Tracheal epithelial cell (primary cell): ENCODE measurements around the gene DHRS11. TPM values are rescaled to one million over a fixed set of nuclear protein-coding genes. Genes with fewer than 3 reads are reported as not detected.

ENCODE experiments used
- total RNA-seq: library from RNA; depleted of rRNA; stranded (reverse); fragments of >200 nt; gene quantifications from 2 replicates; pipeline ENCODE4 v1.2.1, GENCODE V29; 2014

DHRS11 gene, protein sequence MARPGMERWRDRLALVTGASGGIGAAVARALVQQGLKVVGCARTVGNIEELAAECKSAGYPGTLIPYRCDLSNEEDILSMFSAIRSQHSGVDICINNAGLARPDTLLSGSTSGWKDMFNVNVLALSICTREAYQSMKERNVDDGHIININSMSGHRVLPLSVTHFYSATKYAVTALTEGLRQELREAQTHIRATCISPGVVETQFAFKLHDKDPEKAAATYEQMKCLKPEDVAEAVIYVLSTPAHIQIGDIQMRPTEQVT
- 1.7 and 7.2 TPM in 2 replicates for total RNA-seq

GRCh38 chr17:36591434-36592315 lies at the start of gene DHRS11:
Gene DHRS11 (plus strand): TSS chr17:36591879. CDS start chr17:36592010, 131 bp downstream.

GRCh38 chr17:36544307-36545076 lies 47.2 kb upstream of the DHRS11 start, which contains the start of gene GGNBP2:
Gene GGNBP2 (plus strand): TSS chr17:36544919. CDS start chr17:36545725, 806 bp downstream.

DNA sequence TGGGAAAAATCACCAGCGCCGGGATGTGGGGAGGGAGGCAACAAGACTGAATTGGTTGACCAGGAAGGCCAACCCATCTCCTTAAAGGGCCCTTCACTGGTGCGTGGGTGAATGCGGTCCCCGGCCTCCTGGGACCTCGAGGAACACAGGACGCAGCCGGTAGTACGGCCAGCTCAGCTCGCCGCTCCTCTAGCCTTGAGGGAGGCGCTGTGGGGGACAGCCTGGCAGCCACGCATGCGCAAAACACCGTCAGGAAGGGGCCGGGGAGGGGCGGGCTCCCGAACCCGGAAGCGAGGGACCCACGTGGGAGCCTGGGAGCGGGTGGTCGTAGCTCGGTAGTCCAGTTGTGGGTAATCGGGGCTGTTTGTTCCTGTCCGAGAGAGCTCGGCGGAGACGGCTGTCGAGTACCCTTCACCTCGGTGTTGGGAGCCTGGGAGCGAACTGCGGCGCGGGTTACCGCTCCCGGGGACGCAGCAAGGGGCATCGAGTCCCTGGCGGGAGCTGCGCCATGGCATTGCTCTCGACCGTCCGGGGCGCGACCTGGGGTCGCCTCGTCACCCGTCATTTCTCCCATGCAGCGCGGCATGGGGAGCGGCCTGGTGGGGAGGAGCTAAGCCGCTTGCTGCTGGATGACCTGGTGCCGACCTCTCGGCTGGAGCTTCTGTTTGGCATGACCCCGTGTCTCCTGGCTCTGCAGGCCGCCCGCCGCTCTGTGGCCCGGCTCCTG lies 9.8 kb downstream of the DHRS11 start, which contains the start of gene MRM1:
Gene MRM1, plus strand, starts transcription at position 281 of the 727 bp plus-strand sequence. Its CDS starts 228 bp downstream, at position 509.

Other genes with a start within 250 kb of the DHRS11 start
- gene TBC1D3H, start 203.4 kb upstream of the DHRS11 start, total RNA-seq = not detected in 2 replicates
- gene ZNHIT3, start 105.2 kb upstream of the DHRS11 start, total RNA-seq = 19.8 and 32.6 TPM in 2 replicates
- 96.8 and 102 TPM in 2 replicates for gene MYO19, start 57.0 kb upstream of the DHRS11 start, total RNA-seq
- gene PIGW, start 56.9 kb upstream of the DHRS11 start, total RNA-seq = 5.3 and 10.2 TPM in 2 replicates
- 35.7 and 44.3 TPM in 2 replicates for gene GGNBP2, start 47.0 kb upstream of the DHRS11 start, total RNA-seq
- 9.9 and 11.5 TPM in 2 replicates for gene MRM1, start 9.7 kb downstream of the DHRS11 start, total RNA-seq